HS-5 (cell line): ENCODE data around the gene NDRG3.
"Not testable (repeated sequence)": the region's sequence is repeated elsewhere in the genome, so short reads cannot be mapped to it uniquely, and the experiment has no call there.

Experiments used
- DNase-seq: peaks from one replicate; pipeline ENCODE4 v3.0.0-alpha.2; 2012; ENCODE audit warnings: low read depth

NDRG3 gene

GRCh38 chr20:36687850-36688249 lies 58.0 kb downstream of the NDRG3 start:
- no peak for DNase-seq

- no peak for DNase-seq
Measured at GRCh38 chr20:36686944-36687343, 58.9 kb downstream of the NDRG3 start.

DNA sequence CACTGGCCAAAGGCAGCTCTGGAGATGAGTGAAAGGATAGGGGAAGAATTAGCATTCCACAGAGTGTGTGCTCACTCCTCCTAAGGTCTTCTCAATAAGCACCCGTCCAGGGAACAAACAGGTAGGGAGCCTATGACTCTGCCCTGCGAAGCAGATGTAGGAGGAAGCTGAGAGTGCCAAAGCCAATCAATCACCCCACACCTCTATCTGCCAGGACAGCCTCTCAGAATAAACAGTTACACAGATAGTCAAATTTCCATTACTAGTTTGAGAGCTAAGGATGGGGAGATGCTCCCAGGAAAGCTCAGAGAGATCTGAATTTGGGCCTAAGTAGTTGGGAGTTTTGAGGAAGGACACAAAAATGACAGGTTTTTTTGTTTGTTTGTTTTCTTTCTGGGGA lies 59.4 kb downstream of the NDRG3 start:
- DNase-seq, result no peak

DNA sequence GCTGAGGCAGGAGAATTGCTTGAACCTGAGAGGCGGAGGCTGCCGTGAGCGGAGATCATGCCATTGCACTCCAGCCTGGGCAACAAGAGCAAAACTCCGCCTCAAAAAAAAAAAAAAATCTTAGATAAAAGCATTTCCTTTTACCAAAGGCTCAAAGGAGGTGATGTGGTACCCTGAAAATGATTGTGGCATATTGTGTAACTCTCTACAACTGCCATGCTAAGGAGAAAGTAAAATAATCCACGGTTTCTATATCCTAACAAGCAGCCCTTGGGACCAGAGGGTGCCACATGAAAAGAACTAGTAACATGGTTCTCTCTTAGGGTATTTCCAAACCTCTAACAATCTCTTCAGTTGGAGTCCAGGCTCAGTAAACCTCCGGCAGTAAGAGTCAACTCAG lies 61.1 kb downstream of the NDRG3 start:
- DNase-seq, result no peak

DNA sequence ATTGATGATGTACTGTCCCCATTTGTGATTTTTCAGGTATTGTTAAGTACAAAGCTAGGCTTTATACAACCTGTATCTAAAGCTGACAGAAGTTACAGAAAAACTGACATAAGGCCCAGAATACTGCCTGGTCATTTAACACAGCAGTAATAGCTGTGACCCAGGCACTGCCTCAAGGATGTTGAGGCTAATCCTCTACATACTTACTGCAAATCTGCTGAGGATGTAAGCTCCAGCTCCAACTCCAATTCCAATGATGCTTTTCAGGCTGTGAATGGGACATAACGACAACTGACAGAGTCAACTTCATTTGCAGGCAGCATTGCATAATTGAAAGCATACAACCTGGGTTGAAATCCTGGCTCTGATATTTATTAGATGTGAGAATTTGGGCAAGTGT lies 63.6 kb downstream of the NDRG3 start:
- DNase-seq, result no peak

DNA sequence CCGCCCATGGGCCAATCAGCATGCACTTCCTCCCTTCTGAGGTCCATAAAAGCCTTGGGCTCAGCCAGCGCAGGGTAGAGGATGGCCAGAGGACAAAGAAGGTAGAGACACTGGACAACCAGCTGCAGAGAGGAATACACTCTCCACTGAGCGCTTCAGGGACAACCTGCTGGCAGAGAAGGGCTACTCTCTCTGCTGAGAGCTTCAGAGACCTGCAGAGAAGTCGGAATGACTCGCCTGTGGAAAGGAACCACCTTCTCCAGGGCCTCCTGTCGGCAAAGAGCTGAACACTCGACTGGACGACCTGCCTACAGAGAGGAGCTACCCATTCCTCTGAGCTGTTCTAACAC lies 68.5 kb downstream of the NDRG3 start:
- no peak for DNase-seq

- DNase-seq, result no peak
Measured at GRCh38 chr20:36676701-36677421, 69.0 kb downstream of the NDRG3 start.

DNA sequence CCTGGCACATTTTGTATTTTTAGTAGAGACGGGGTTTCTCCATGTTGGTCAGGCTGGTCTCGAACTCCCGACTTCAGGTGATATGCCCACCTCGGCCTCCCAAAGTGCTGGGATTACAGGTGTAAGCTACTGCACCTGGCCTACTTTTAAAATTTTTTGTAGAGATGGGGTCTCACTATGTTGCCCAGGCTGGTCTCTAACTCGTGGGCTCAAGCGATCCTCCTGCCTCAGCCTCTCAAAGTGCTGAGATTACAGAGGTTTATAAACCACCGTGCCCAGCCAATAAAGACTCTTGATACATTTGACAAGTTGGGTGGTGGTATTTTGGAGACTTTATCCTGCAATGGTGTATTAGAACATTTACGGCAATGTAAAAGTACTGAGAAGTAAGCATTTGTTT lies 70.3 kb downstream of the NDRG3 start:
- not testable (repeated sequence) for DNase-seq

GRCh38 chr20:36672991-36673390 lies 72.9 kb downstream of the NDRG3 start:
- no peak for DNase-seq

DNA sequence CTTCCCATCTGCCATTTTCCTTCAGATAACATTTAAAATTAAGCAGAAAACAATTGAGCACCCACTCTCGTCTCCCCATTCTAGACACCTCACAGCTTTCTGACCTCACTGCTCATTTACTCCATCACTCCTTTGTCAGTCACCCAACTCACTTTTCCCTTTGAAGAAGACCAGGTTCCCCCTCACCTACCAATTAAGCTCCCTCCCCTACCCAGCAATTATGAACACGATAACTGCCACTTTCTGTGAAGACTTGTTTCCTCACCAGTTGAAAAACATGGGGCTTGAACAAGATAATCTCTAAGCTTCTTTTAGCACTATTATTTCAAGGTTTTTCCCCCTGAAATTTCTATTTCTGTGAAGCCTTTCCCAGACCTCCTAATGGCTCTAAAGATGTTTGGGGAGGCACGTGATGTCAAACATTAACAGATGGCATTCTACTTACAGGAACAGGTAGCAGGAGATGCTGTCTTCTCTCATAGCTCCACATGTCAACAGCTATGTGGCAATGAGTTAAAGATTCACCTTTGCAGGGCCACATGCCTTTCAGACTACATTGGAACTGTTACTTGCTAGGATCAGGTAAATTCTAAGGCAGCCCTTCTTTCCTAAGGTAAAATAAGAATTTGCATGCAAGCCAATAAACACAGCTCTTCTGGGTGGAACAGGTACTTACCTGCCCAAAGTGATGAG lies 75.1 kb downstream of the NDRG3 start:
- DNase-seq, result no peak

DNA sequence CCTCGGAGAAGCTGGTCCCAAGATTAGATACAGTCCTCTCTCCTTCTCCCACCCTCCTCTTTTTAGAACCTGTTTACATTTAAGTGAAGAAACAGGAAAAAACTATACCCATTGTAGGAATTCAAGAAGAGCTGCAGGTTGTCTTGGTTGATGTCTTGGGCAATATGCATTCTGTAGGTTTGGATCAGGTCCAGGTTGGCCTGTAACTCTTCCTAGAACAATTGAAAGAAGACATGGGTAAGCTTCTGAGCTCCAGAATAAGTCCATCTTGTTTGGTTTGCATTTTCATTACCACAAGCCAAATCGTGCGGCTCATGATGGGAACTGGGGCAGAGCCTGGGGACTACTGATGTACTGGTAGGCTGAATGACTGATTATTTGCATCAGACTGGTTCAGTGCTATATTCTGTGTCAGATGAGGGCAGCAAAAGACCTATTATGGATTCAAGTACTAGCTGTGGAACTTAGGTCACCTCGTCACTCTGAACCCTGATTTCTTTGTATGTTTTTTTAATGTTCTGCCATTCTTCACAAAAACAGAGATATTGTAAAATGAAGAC lies 79.6 kb downstream of the NDRG3 start:
- DNase-seq, result no peak

DNA sequence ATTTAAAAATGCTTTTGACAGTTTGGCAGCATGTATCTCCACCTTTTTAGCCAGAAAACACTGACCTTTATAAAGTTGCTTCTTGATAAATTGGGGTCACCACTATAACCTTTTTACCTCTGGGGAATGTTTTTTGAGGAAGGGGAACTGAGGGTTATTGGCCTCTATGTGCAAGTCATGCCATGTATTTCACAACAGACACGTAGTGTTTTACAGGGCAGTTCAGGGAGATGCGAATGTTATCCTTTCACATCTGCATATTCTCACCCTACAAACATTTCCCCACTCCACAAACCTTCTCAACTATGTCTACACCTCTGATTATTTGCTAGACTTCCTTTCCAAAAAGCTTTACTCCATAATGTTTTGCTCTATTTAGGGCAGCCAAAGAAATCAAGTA lies 82.9 kb downstream of the NDRG3 start:
- DNase-seq, result no peak

DNA sequence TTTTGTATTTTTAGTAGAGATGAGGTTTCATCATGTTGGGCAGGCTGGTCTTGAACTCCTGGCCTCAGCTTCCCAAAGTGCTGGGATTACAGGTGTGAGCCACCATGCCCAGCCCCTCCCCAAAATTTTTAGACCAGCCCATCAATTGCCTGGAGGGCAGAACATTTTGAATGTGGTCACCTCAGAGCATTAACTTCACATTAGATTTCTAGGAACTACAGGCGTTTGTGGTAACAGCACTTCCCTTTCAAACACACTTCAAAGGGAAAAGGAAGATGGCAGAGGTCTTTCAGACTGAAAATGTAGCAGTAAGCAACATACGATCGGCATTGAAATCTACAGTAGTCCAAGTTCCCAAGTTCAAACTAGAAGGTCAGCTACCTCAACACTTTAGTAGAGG lies 87.6 kb downstream of the NDRG3 start:
- no peak for DNase-seq

GRCh38 chr20:36656733-36657132 lies 89.2 kb downstream of the NDRG3 start:
- DNase-seq, result no peak

DNA sequence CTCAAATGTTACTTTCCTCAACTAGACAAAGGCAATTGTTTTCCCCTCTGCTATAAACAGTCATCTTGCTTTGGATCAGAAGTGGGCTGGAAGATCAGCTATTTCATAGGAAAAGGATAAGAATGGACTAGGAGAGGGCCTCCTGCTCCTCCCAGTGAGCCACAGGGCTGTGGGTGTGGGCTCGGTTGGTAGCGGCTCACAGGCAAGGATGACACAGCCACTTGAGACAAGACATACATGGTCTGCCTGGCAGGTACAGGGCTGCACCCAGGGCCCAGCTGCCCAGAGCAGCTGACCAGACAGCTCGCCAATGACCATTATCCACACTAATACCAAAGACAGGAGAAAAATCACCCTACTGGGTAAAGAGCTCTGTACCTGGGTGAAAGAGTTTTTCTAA lies 90.9 kb downstream of the NDRG3 start:
- DNase-seq, result no peak

- no peak for DNase-seq
Measured at GRCh38 chr20:36654506-36654905, 91.4 kb downstream of the NDRG3 start.

DNA sequence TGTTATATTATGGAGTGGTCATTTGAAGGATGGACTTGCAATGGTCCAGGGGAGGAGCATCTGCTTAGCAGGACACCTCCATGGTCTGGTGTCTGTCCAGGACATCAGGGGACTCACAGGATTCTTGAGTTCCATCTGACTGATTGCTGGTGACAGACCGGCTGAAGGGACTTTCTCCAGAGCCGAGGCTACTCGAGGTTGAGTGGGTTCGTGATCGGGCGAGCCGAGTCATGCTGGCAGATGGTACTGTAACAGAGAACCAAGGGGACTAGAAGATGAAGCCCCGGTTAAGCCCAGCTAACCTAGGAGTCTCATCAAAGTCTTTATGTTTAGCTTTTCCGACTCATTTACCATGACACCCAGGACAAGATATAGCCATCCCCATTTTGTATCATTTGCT lies 92.4 kb downstream of the NDRG3 start:
- no peak for DNase-seq

DNA sequence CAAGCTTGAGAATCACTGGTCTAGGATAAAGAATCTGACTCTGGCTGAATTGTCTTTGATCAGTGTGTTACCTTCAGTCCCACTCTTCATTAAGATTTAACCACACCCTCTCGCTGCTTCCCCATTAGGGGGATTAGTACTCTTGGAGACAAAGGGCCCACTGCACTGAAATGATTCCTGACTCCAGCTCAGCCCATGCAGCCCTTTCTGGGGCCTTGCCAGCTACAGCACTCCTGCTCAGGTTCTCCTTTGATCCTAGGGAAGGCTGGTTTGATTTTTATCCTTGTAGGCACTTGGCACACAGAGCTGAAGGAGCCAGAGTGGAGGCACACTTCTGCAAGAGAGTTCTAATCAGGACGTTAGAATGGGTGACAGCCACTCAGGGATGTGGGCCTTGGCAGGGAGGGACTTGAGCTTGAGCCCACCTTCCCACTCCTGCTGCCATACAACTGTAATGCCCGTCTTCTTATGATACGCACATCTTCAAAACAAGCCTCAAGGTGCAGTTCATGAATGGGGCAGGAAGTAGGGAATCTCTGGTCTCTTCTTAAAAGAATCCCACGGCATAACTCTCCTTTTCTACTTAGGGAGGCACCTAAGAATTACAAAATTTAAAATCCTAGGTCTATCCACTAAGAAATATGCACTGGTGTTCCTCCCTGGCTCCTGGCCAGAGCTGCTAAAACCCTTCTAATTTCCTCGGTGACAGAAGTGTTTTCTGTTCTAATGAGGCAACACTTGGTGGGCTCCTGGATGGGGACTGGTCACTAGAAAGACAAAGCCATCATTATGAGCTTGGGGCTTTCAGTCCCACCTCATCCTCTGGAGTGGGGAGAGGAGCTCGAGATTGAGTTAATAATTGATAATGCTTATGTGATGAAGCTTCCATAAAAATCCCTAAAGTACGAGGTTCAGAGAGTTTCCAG lies 98.4 kb downstream of the NDRG3 start:
- no peak for DNase-seq

- DNase-seq, result no peak
Measured at GRCh38 chr20:36646678-36647077, 99.2 kb downstream of the NDRG3 start.

DNA sequence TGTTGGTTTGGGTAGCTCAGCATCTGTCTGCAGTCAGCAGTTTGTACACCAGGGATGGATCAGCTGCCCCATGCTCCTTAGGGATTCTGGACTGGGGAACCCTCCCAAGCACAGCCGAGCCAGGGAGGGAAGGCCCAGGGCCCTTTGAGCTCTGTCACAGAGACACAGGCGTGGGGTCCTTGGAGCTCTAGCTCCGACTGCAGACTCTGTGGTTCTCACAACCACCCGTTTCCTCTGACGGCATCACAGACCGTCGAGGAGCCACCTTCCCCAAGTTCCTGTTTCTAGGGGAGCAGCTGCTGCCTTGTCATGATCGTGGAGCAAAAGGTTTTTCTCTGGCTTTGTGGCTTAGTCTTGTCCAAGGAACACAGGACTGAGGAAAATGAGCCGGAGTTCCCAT lies 99.9 kb downstream of the NDRG3 start, which contains the start of gene SLA2:
SLA2 (minus strand) TSS at position 199 of the 400 bp plus-strand sequence. CDS start 4,861 bp downstream, outside the sequence.
- DNase-seq, result no peak

DNA sequence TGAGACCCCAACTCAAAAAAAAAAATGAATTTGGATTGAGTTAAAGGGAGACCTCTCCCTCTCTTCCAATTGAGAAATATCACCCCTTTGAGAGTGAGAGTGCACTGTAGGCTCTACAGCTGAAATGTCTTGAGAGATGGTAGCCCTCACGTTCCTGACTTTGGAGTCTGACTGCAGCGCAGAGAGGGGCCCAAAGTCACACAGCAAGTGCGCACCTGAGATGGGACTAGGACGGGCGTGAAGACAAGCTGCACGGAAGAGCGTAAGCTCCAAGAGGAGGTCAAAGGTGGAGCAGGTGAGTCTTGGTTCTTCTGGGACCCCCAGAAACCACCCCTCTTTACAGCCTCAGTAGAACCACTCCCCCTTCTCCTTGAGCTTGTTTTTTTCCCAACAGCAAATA lies 100.5 kb downstream of the NDRG3 start:
- DNase-seq, result no peak

DNA sequence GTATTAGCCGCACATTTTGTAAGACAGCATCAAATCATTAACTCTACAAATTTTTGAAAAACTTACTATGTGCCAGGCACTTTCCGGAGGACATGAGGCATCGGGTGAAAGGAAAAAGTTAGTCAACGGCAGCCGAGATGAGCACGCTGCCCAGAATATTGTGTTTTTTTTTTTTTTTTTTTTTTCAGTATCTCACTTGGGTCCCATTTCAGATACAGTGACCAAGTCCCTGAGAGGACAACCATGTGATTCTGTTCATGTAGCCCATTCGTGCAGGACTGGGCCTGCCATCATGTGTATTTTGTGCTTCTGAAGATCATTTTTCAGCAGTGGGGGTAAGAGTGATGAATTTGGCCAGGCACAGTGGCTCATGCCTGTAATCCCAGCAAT lies 101.2 kb downstream of the NDRG3 start:
- DNase-seq, result no peak
